ENCODE results near the gene BIRC7.

Gene BIRC7

GRCh38 chr20:63284544-63284949 lies 48.8 kb downstream of the BIRC7 start:
- DNase-seq = no peak

- no peak for DNase-seq
Measured at GRCh38 chr20:63284981-63285524, 49.3 kb downstream of the BIRC7 start.

GRCh38 chr20:63285636-63286615 lies 50.2 kb downstream of the BIRC7 start:
- no peak for DNase-seq

DNA sequence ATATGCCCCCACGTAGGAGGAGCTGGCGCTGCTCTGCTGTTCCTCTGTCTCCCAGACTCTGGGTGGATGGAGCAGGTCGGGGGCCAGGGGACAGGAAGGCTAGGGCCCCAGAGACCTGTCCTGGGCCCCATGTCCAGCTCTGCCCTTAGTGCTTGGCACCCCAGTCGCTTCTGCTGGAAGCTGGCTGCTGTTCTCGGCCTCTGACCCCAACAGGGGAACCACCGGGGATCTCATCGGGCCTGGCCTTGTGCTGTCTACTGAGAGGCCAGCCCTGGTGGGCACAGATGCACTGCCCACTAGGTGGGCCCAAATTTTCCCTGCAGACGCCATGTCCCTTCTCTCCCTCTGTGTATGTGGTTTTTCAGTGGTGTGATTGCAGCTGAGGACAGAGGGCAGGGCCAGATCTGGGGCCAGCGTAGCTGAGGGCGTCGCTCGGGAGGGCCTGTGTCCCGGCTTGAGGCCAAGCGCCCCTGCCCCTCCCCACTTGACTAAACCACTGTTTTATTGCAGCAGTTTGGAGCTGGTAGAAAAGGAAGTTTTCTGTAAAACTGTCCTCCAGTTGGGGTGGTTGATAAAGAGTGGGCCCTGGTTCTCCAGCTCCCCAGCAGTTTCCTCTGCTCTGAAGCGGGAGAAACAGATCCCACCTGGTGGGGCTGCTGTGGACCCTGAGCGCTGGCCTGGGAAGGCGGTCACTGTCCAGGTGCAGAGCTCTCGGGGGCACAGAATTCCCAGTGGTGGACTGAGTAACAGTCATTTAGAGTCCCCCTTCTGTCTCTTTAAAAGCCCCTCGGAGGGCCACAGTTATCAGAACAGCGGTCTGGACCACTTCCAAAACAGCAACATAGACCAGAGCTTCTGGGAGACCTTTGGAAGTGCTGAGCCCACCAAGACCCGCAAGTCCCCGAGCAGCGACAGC lies 51.3 kb downstream of the BIRC7 start:
- DNase-seq = no peak

DNA sequence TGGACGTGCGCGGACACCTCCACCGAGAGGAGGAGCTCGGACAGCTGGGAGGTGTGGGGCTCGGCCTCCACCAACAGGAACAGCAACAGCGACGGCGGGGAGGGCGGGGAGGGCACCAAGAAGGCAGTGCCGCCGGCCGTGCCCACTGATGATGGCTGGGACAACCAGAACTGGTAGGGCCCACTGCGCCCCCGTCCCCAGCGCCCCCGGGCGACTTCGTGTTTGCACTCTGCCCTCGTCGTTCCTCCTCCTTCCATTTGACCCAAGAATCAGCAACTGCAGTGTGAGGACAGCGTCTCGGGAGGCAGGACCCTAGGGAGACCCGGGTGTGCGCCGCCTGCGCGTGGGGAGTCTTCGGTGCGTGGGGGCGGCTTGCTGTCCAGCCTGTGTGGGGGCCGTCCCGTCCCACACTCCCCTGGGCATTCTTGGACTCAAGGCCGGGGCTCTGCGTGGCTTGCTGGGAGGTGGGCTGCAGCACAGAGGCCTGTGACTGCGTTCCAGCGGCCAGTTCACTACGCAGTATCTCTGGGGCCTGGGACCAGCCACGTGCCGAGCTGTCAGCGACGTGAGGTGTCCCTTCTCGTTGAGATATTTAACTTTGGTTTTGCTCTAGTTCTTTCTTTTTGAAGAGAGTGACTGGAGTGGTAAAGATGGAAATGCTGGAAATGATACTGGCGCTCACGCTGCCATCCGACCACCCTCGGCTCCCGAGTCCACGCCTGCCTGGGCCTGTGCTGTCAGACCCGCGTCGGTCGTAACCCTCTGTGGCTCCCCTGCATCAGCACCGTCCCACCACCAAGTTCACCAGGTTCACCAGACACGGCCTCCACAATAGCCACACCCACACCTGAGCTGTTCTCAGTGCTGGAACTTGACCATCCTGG lies 52.2 kb downstream of the BIRC7 start:
- DNase-seq = no peak

DNA sequence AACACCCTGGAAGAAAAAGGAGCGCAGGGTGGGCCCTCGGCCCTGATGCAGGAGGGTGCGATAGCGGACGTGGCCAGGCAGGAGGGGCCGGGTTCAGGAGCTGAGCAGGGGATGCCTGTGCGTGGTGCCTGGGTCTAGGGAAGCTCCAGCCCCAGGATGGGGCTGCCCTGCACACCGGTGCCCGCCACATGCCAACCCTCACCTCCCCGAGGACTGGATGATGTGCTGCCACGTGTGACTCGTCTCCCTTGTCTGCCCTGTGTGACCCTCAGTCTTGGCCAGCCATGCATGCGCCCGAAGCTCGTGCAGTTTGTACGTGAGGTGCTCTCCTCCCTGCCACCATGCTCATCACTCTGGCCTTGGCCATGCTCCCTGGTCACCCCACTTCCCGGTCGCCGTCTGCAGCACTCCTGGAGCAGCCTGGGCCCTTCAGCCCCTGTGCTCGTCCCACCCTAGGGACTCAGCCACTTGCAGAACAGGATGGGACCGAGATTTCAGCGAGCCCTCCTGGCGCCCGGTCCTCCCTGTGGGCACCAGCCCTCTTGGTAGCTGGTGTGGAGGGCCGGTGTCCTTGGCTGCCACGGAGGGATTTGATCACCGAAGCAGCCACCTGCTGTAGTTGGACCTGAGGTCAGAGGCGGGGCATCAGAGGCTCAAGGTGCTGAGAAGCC lies 53.0 kb downstream of the BIRC7 start:
- DNase-seq = no peak

DNA sequence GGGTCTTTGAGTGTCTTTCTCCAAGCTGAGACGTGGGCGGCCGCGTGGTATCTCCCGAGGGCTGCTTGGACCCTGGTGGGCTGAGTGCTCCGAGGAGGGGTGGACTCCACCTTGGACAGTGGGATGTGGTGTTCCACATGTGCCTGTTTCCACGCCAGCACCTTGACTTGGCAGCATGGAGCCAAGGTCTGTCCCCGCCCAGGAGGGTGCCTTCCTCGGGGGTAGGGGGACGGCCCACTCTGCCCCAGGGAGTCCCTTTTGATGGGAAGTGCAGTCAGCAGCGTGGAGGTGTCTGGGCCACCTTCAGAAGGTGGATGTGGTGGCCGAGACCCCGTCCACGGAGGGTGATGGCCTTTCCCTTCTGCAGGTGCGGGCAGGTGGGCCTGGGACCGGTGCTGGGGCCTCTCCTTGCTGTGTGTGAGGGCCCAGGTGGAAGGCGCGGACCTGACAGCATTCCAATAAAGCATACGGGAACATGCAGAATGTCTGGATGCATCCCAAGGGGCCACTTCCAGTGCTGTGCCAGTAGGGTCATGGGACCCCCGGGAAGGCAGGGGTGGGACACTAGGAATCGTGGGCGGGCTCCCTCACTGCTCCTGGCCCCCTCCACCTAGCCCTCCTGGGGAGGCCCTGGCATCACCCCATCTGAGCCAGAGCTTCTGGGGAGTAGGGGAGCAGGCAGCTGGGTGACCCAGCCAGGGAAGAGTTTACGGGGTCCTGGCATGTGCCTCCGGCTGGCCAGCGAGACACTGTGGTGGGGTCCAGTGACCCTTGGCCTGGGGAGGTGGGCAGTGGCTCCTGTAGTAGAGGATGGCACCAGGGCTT lies 53.8 kb downstream of the BIRC7 start:
- no peak for DNase-seq
